Naive thymus-derived CD4-positive, alpha-beta T cell (primary cell): ENCODE data around the gene TMEM271. TPM values are rescaled to one million over a fixed set of nuclear protein-coding genes. Genes with fewer than 3 reads are reported as not detected.
A peak's percentile ranks its signal among the peaks of the same experiment; 100 is the strongest.

Experiments used
- ATAC-seq: fragments of 150-1000 bp; cut with Tn5 transposase; 2 replicates; pipeline ENCODE4 v1.10.0; 2021; ENCODE audit warnings: mild to moderate bottlenecking, moderate library complexity
- CTCF ChIA-PET: fragments of 350-600 bp; sonication (Branson Sonifier 250); formaldehyde crosslinking; loops from one replicate; lab custom pipeline; 2021; ENCODE audit warnings: antibody characterized with exemption; lab: Charles Lee
- POLR2A ChIA-PET: fragments of 350-600 bp; sonication (Branson Sonifier 250); formaldehyde crosslinking; loops from one replicate; lab custom pipeline; 2021; ENCODE audit warnings: antibody characterized with exemption, inconsistent platforms; lab: Charles Lee
- DNase-seq, 9 donors: peaks; one replicate each; pipeline versions ENCODE4 v3.0.0 to v3.0.0-alpha.2; 2020 to 2022; ENCODE audit warnings: mixed read lengths in 1 of 9
- H3K27ac ChIP-seq: one replicate; pipeline ENCODE4 v1.7.0; 2013; ENCODE audit warnings: mild to moderate bottlenecking, low read depth, low read length, moderate library complexity
- H3K27me3 ChIP-seq, 2 donors: one replicate each; pipeline ENCODE4 v1.7.0; 2013; ENCODE audit warnings: low read length in 2 of 2, mild to moderate bottlenecking in 2 of 2, moderate library complexity in 2 of 2; ENCODE audit not compliant: control insufficient read depth in 2 of 2, insufficient read depth in 2 of 2
- H3K36me3 ChIP-seq, 3 experiments: 1 replicate in 2 of 3; 2 replicates in 1 of 3; pipeline ENCODE4 v1.7.0; 2013; ENCODE audit warnings: low read length in 3 of 3, mild to moderate bottlenecking in 3 of 3, moderate library complexity in 1 of 3; ENCODE audit not compliant: insufficient read depth in 3 of 3, control insufficient read depth in 2 of 3
- H3K4me1 ChIP-seq, 2 donors: one replicate each; pipeline ENCODE4 v1.7.0; 2013; ENCODE audit warnings: low read length in 2 of 2, mild to moderate bottlenecking in 2 of 2, moderate library complexity in 1 of 2; ENCODE audit not compliant: control insufficient read depth in 2 of 2, insufficient read depth in 2 of 2
- H3K4me3 ChIP-seq: 2 replicates; pipeline ENCODE4 v1.7.0; 2013; ENCODE audit warnings: mild to moderate bottlenecking, low read length
- H3K9me3 ChIP-seq, 3 experiments: 1 replicate in 2 of 3; 2 replicates in 1 of 3; pipeline ENCODE4 v1.7.0; 2013; ENCODE audit warnings: low read length in 3 of 3; ENCODE audit not compliant: control insufficient read depth in 2 of 3
- H3K27ac Mint-ChIP-seq, 9 donors: one replicate each; pipeline ENCODE4 v1.8.0; 2020 to 2022; ENCODE audit warnings: mixed read lengths in 9 of 9, mild to moderate bottlenecking in 8 of 9, moderate library complexity in 5 of 9, inconsistent platforms in 2 of 9
- H3K27me3 Mint-ChIP-seq, 5 donors: one replicate each; pipeline ENCODE4 v1.8.0; 2021 to 2022; ENCODE audit warnings: mixed read lengths in 5 of 5, mild to moderate bottlenecking in 1 of 5
- H3K36me3 Mint-ChIP-seq, 5 donors: one replicate each; pipeline ENCODE4 v1.8.0; 2020 to 2022; ENCODE audit warnings: mixed read lengths in 5 of 5, mild to moderate bottlenecking in 3 of 5, inconsistent platforms in 1 of 5
- H3K4me1 Mint-ChIP-seq, 7 donors: one replicate each; pipeline ENCODE4 v1.8.0; 2020 to 2022; ENCODE audit warnings: mixed read lengths in 7 of 7, mild to moderate bottlenecking in 3 of 7, inconsistent platforms in 1 of 7
- H3K4me3 Mint-ChIP-seq, 10 donors: one replicate each; pipeline ENCODE4 v1.8.0; 2020 to 2022; ENCODE audit warnings: mild to moderate bottlenecking in 10 of 10, mixed read lengths in 10 of 10, moderate library complexity in 6 of 10, inconsistent platforms in 2 of 10
- H3K9me3 Mint-ChIP-seq, 11 donors: one replicate each; pipeline ENCODE4 v1.8.0; 2020 to 2022; ENCODE audit warnings: mixed read lengths in 11 of 11, mild to moderate bottlenecking in 4 of 11, inconsistent platforms in 1 of 11, moderate library complexity in 1 of 11
- intact Hi-C, 2 donors: fragments of 100-400 bp; cut with micrococcal nuclease; formaldehyde crosslinking; loops; one replicate each; pipeline ENCODE4 v1.15.1; 2023
- polyA plus RNA-seq, 2 donors: library from polyadenylated mRNA; unstranded; fragments of 300-500 nt; fragmentation: Illumina TruSeq; gene quantifications; one replicate each; pipeline ENCODE4 v1.2.3, GENCODE V29; 2021
- total RNA-seq, 6 experiments: library from RNA in 5 of 6; stranded (reverse) in 5 of 6; gene quantifications; 1 replicate in 5 of 6; 2 replicates in 1 of 6; pipeline ENCODE4 v1.2.3 and lab custom pipeline; 2021 to 2026

TMEM271 gene
- total and polyA plus RNA-seq, 7 experiments from 2014 or later, result not detected

- DNase-seq (no peak), ATAC-seq (no peak)
- H3K36me3 Mint-ChIP-seq, result peaks cover 23 to 97% (median 51%) of the 10 kb centered on the region in 5 donors
- H3K9me3 Mint-ChIP-seq, result no peaks in the 10 kb centered on the region
- H3K27ac Mint-ChIP-seq, result no peak overlapping the region
- no peaks in the 10 kb centered on the region for H3K4me1 ChIP-seq
- intact Hi-C loops, result no loop called here
- CTCF ChIA-PET, result no interaction called here
- POLR2A ChIA-PET, result no interaction called here
- H3K4me3 ChIP-seq, result no peak overlapping the region
- H3K27me3 ChIP-seq, result no peaks in the 10 kb centered on the region
- no peaks in the 10 kb centered on the region for H3K9me3 ChIP-seq
- H3K27me3 Mint-ChIP-seq, result no peaks in the 10 kb centered on the region
- H3K4me1 Mint-ChIP-seq, result peaks cover 0 to 7% (median 0%) of the 10 kb centered on the region in 7 donors
- H3K36me3 ChIP-seq, result peaks cover 0 to 95% (median 20%) of the 10 kb centered on the region in 3 experiments
- no peak overlapping the region for H3K4me3 Mint-ChIP-seq
- no peak overlapping the region for H3K27ac ChIP-seq
Measured at GRCh38 chr4:526189-526909, 49.7 kb downstream of the TMEM271 start.

- H3K4me3 Mint-ChIP-seq, result no peak overlapping the region
- POLR2A ChIA-PET, result no interaction called here
- peaks cover 22 to 95% (median 49%) of the 10 kb centered on the region in 5 donors for H3K36me3 Mint-ChIP-seq
- CTCF ChIA-PET, result no interaction called here
- H3K27me3 Mint-ChIP-seq, result no peaks in the 10 kb centered on the region
- H3K4me3 ChIP-seq, result no peak overlapping the region
- H3K27me3 ChIP-seq, result no peaks in the 10 kb centered on the region
- no peaks in the 10 kb centered on the region for H3K9me3 ChIP-seq
- H3K4me1 ChIP-seq, result no peaks in the 10 kb centered on the region
- H3K27ac ChIP-seq, result no peak overlapping the region
- H3K36me3 ChIP-seq, result peaks cover 0 to 95% (median 14%) of the 10 kb centered on the region in 3 experiments
- ATAC-seq, result no peak
- peaks cover 0 to 9% (median 0%) of the 10 kb centered on the region in 7 donors for H3K4me1 Mint-ChIP-seq
- DNase-seq, result no peak
- intact Hi-C loops, result no loop called here
- H3K9me3 Mint-ChIP-seq, result no peaks in the 10 kb centered on the region
- H3K27ac Mint-ChIP-seq, result peak overlapping the region in 2 of 9 donors; percentile 16 to 71
Measured at GRCh38 chr4:525660-526059, 50.4 kb downstream of the TMEM271 start.

- H3K27me3 Mint-ChIP-seq, result no peaks in the 10 kb centered on the region
Measured at GRCh38 chr4:524196-524595, 51.9 kb downstream of the TMEM271 start.

More at GRCh38 chr4:524196-524595, 51.9 kb downstream of the TMEM271 start:
- no peaks in the 10 kb centered on the region for H3K4me1 ChIP-seq
- no peak for DNase-seq
- ATAC-seq, result no peak
- H3K9me3 ChIP-seq, result no peaks in the 10 kb centered on the region
- Mint-ChIP-seq H3K27ac (no peak overlapping the region), H3K4me1 (peaks cover 0 to 14% (median 0%) of the 10 kb centered on the region in 7 donors), H3K36me3 (peaks cover 30 to 88% (median 46%) of the 10 kb centered on the region in 5 donors), H3K9me3 (no peaks in the 10 kb centered on the region), H3K4me3 (no peak overlapping the region)
- no peaks in the 10 kb centered on the region for H3K27me3 ChIP-seq
- H3K4me3 ChIP-seq, result no peak overlapping the region
- peaks cover 0 to 93% (median 14%) of the 10 kb centered on the region in 3 experiments for H3K36me3 ChIP-seq
- POLR2A ChIA-PET, result interaction anchor here (0.5 kb wide), 1 partner anchor 384 kb away, joined by 3 read pairs; no protein-coding TSS in a partner anchor
- H3K27ac ChIP-seq, result no peak overlapping the region
- intact Hi-C loops, result no loop called here
- CTCF ChIA-PET, result no interaction called here

Other genes with a start within 250 kb of the TMEM271 start
- gene ZNF141, start 238.5 kb downstream of the TMEM271 start, total RNA-seq, result 10 to 100 TPM; 19.7 to 76.1 (median 29.0) TPM
- gene ZNF141, start 238.5 kb downstream of the TMEM271 start, polyA plus RNA-seq, result 10 to 100 TPM; 10.7 to 17.7 TPM
- gene ZNF721, start 77.1 kb downstream of the TMEM271 start, total RNA-seq, result 10 to 100 TPM; 34.0 to 81.5 (median 42.1) TPM
- 10 to 100 TPM; 48.9 to 50.2 TPM for gene ZNF721, start 77.1 kb downstream of the TMEM271 start, polyA plus RNA-seq
- 100 to 1,000 TPM in 2 of 5 experiments, 10 to 100 TPM in 3; 74.1 to 122 (median 97.6) TPM for gene PIGG, start 77.1 kb downstream of the TMEM271 start, total RNA-seq
- 10 to 100 TPM; 20.8 to 29.4 TPM for gene PIGG, start 77.1 kb downstream of the TMEM271 start, polyA plus RNA-seq
- 10 to 100 TPM; 13.7 to 20.1 (median 18.3) TPM for gene PDE6B, start 49.3 kb upstream of the TMEM271 start, total RNA-seq
- 10 to 100 TPM; 21.9 to 28.3 TPM for gene PDE6B, start 49.3 kb upstream of the TMEM271 start, polyA plus RNA-seq
- 100 to 1,000 TPM; 115 to 183 (median 123) TPM for gene ATP5ME, start 98.0 kb upstream of the TMEM271 start, total RNA-seq
- gene ATP5ME, start 98.0 kb upstream of the TMEM271 start, polyA plus RNA-seq, result 100 to 1,000 TPM; 306 to 404 TPM
- 10 to 100 TPM; 19.9 to 32.7 (median 23.8) TPM for gene MYL5, start 98.2 kb upstream of the TMEM271 start, total RNA-seq
- 1 to 10 TPM; 5.8 to 7.1 TPM for gene MYL5, start 98.2 kb upstream of the TMEM271 start, polyA plus RNA-seq
- 1 to 10 TPM in 2 of 5 experiments, under 1 TPM in 3; 0.80 to 9.4 (median 0.92) TPM for gene SLC49A3, start 112.9 kb upstream of the TMEM271 start, total RNA-seq
- not detected for gene SLC49A3, start 112.9 kb upstream of the TMEM271 start, polyA plus RNA-seq
- 10 to 100 TPM; 32.7 to 66.8 (median 42.3) TPM for gene PCGF3, start 129.5 kb upstream of the TMEM271 start, total RNA-seq
- gene PCGF3, start 129.5 kb upstream of the TMEM271 start, polyA plus RNA-seq, result 1 to 10 TPM; 3.8 to 5.7 TPM
- 1 to 10 TPM in 2 of 5 experiments, under 1 TPM in 2, not detected in 1; 0.22 to 1.9 (median 1.1) TPM for gene CPLX1, start 249.8 kb upstream of the TMEM271 start, total RNA-seq
- gene CPLX1, start 249.8 kb upstream of the TMEM271 start, polyA plus RNA-seq, result under 1 TPM; 0.17 to 0.35 TPM